Measurements from ENCODE around the gene THUMPD3. TPM values are rescaled to one million over a fixed set of nuclear protein-coding genes. Genes with fewer than 3 reads are reported as not detected.

THUMPD3 gene
- total RNA-seq, 1 donor from 2014 or later, result 25.5 TPM

GRCh38 chr3:9386078-9386459 is 23.2 kb downstream of the THUMPD3 start:
- Histone ChIP-seq H3K4me1 (no peaks in the 10 kb centered on the region), H3K4me3 (no peak overlapping the region), H3K27me3 (no peaks in the 10 kb centered on the region), H3K36me3 (peaks cover 3 to 82% of the 10 kb centered on the region in 2 donors), H3K27ac (no peak overlapping the region), H3K9me3 (no peaks in the 10 kb centered on the region)
- no peak for TF ChIP-seq POLR2A (IDR thresholded peaks at IDR 0.05)
- TF ChIP-seq CTCF (IDR thresholded peaks at IDR 0.05), result no peak
- TF ChIP-seq POLR2AphosphoS5 (IDR thresholded peaks at IDR 0.05; ENCODE audit: insufficient read depth in 1 of 2, low read depth in 1 of 2), result no peak
- intact Hi-C loops (cut with DNase I), result no loop called here
- no peak for DNase-seq (ENCODE audit: extremely low spot score in 2 of 2)

GRCh38 chr3:9386501-9387321 is 23.9 kb downstream of the THUMPD3 start:
- Histone ChIP-seq H3K4me1 (peaks cover 2% of the 10 kb centered on the region), H3K27me3 (no peaks in the 10 kb centered on the region), H3K27ac (no peak overlapping the region), H3K36me3 (peaks cover 3 to 79% of the 10 kb centered on the region in 2 donors), H3K4me3 (no peak overlapping the region), H3K9me3 (no peaks in the 10 kb centered on the region)
- DNase-seq (ENCODE audit: extremely low spot score in 2 of 2), result no peak
- intact Hi-C loops (cut with DNase I), result no loop called here
- TF ChIP-seq POLR2AphosphoS5 (IDR thresholded peaks at IDR 0.05; ENCODE audit: insufficient read depth in 1 of 2, low read depth in 1 of 2) (no peak), POLR2A (IDR thresholded peaks at IDR 0.05) (no peak), CTCF (IDR thresholded peaks at IDR 0.05) (no peak)

- TF ChIP-seq CTCF (IDR thresholded peaks at IDR 0.05), result no peak
- TF ChIP-seq POLR2AphosphoS5 (IDR thresholded peaks at IDR 0.05; ENCODE audit: insufficient read depth in 1 of 2, low read depth in 1 of 2), result no peak
- no peak for TF ChIP-seq POLR2A (IDR thresholded peaks at IDR 0.05)
- Histone ChIP-seq H3K4me3 (no peak overlapping the region), H3K27me3 (no peaks in the 10 kb centered on the region), H3K9me3 (no peaks in the 10 kb centered on the region), H3K36me3 (peaks cover 3 to 79% of the 10 kb centered on the region in 2 donors), H3K27ac (no peak overlapping the region), H3K4me1 (peaks cover 8% of the 10 kb centered on the region)
- no peak for DNase-seq (ENCODE audit: extremely low spot score in 2 of 2)
- intact Hi-C loops (cut with DNase I), result no loop called here
These were observed 24.4 kb downstream of the THUMPD3 start for GRCh38 chr3:9387322-9387655.

- H3K4me1 ChIP-seq, result peaks cover 17% of the 10 kb centered on the region
These were observed 25.3 kb downstream of the THUMPD3 start for GRCh38 chr3:9388142-9388541.

More at GRCh38 chr3:9388142-9388541, 25.3 kb downstream of the THUMPD3 start:
- TF ChIP-seq CTCF (IDR thresholded peaks at IDR 0.05), result no peak
- no peak for DNase-seq (ENCODE audit: extremely low spot score in 2 of 2)
- no peak overlapping the region for H3K27ac ChIP-seq
- intact Hi-C loops (cut with DNase I), result no loop called here
- H3K36me3 ChIP-seq, result peaks cover 3 to 72% of the 10 kb centered on the region in 2 donors
- no peaks in the 10 kb centered on the region for H3K27me3 ChIP-seq
- H3K9me3 ChIP-seq, result no peaks in the 10 kb centered on the region
- no peak overlapping the region for H3K4me3 ChIP-seq

Data from vagina (tissue), 2 donors.